HTR-8/SVneo (cell line): ENCODE results near the gene LACTB.

ENCODE experiments used
- DNase-seq: peaks from one replicate; pipeline ENCODE4 v3.0.0; 2011; ENCODE audit warnings: low spot score, mixed read lengths; ENCODE audit not compliant: insufficient read length
- FAIRE-seq: peaks from 2 replicates; lab custom pipeline; 2011; peaks lifted over from hg19 to GRCh38; lab: Jason Lieb, UNC

LACTB gene

DNA sequence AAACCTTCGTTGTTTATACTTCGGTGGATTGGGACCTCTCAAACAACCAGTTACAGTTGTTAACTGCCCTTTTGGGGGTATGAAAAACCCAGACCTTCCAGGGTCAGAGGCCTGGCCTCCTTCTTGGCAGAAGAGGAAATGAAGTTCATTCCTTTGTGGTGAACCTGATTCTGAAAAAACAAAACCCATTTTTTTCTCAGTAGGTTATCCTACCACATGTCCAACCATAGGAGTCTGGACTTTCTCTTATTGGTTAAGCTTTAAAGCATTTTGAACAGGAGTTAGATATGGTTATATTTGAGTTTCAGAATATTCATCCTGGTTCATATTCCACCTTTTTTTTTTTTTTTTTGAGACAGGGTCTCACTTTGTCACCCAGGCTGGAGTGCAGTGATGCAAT, 7.2 kb upstream of the LACTB start:
- FAIRE-seq (no peak), DNase-seq (no peak)

DNA sequence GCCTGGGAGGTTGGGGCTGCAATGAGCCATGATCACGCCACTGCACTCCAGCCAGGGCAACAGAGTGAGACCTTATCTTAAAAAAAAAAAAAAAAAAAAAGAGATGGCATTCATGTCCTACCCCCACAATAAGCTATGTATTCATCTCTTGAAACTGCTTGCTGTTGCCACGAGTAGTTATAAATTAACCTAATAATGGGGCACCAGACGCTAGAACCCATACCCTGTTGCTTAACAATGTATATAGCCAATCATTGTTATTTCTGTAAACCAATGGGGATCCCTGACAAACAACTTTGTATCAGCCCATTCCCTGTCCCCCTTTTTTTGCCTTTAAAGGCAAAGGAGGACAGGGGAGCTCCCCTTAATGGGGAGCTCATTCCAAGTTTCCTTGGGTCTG, 2.8 kb upstream of the LACTB start:
- DNase-seq (no peak), FAIRE-seq (no peak)

DNA sequence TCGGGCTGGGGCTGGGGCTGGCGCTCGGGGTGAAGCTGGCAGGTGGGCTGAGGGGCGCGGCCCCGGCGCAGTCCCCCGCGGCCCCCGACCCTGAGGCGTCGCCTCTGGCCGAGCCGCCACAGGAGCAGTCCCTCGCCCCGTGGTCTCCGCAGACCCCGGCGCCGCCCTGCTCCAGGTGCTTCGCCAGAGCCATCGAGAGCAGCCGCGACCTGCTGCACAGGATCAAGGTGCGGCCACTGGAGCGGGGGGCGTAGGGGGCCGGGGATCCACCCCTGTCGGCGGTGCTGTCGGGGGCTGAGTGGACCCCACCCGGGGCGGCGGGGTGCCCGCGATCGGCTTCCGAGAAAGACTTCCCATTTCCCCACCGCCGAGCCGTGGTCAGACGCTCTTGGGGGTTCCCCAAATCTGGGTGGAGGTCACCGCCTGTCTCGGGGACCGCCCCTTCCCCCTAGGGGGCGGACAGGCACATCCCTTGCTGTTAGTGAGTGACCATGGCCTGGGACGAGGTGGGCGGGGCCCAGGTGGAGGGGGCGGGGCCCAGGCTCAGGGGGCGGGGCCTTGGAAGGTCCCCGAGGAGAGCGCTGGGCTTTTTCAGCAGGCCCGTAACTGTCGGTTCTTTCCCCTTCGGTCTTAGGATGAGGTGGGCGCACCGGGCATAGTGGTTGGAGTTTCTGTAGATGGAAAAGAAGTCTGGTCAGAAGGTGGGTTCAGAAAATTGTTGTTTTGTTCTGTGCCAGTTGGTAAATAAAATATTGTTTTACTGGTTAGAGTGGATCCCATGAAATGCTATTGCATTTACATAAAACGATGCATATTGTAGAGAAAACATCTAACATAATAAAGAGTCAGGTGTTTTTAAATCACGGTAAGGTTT, 578 bp downstream of the LACTB start:
- peak; percentile 91 for DNase-seq
- FAIRE-seq = peak; percentile 51

DNA sequence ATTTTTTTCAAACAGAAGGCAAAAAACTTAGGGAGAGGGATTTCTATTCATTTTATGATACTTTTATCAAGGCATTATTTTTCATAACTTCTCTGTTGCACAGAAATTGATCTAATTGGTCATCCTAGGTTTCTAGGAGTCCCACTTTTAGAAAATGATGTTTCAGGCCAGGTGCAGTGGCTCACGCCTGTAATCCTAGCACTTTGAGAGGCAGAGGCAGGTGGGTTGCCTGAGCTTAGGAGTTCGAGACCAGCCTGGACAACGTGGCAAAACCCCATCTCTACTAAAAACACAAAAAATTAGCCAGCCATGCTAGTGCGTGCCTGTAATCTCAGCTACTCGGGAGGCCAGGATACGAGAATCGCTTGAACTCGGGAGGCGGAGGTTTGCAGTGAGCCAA, 2.8 kb downstream of the LACTB start:
- FAIRE-seq (no peak), DNase-seq (no peak)

DNA sequence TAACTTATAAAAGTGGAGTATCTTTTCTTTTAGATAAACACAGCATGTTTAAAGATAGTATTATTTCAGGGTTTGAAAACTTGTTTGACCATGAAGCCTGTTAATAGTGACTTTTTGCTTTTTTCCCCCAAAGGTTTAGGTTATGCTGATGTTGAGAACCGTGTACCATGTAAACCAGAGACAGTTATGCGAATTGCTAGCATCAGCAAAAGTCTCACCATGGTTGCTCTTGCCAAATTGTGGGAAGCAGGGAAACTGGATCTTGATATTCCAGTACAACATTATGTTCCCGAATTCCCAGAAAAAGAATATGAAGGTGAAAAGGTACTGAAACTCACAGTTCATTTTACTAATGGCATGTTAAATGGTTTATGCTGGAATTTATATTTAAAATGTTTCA, 5.1 kb downstream of the LACTB start:
- DNase-seq (no peak), FAIRE-seq (no peak)

DNA sequence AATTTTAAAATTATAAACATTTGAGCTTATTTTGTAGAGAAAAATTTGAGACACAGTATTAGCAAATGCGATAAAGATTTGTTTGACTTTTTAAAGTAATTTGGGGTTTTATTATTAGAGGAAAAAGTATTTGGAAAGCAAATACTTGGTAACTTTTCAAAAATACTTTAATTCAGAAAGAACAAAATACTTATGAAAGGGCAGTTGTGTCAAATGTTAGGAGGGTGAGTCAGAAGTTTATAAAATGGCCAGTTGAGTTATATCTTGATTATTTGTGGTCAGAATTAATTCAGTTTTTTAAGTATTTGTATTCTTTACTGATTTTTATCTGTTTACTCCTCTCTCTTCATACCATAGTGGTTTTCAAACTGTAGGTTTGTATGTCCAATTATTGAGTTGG, 12.1 kb downstream of the LACTB start:
- DNase-seq (no peak), FAIRE-seq (no peak)

DNA sequence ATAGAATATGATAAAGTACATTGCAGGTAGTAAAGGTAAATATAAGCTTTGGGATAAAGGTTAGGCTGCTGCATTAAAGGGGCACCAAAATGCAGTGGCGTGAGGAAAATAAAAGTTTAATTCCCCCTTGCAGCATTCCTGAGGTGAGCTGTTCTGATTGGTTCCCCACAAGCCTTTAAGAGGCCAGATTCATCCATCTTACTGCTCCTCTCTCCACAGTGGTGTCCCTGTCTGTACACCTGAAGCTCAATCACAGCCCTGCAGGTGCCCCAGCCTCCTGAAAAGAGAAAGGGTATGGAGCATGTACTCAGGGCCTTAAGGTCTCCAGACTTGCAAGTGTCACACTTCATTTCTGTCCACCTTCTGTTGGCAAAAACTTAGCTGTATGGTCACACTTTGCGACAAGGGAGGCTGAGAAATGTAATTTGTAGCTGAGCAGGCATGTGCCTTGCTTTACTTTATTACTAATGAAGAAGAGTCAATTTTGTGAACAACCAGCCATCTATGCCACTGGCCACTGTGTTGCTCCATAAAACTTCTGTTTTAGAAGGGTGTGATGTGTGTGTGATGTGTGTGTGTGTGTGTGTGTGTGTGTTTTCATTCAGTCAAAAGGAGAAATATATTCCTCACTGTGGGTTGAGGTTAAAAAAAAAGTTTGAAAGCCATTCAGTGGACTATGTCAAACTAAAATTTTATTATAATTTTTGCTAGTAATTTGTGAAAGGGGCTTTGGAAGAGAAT, 12.8 kb downstream of the LACTB start:
- no peak for DNase-seq
- FAIRE-seq = no peak

DNA sequence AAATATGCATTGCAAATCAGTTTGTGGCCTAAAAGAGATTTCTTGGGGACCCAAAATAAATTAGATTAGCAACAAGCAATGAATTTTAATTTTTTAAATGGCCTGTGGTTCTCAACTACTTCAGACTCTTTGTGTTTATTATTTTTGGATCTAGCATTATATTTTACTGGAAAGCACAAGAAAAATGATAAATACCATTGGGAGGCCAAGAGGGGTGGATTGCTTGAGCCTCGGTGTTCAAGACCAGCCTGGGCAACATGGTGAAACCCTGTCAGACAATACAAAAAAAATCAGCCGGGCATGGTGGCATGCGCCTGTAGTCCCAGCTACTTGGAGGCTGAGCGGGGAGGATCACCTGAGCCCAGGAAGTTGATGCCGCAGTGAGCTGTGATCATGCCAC, 13.6 kb downstream of the LACTB start:
- FAIRE-seq = no peak
- DNase-seq = no peak

DNA sequence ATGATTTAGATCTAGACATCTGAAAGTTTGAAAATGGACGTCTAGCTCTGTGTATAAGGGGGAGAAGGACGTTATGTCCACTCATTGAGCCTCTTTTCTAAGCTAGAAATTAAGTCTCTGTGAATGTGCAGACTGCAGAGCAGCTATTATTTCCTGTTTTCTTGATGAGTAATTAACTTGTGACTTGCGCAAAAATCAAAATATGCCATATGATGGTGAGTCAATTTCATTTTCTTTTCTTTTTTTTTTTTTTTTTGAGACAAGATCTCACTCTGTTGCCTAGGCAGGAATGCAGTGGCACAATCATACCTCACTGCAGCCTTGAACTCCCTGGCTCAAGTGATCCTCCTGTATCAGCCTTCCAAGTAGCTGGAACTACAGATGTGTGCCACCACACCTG, 14.1 kb downstream of the LACTB start:
- no peak for FAIRE-seq

DNA sequence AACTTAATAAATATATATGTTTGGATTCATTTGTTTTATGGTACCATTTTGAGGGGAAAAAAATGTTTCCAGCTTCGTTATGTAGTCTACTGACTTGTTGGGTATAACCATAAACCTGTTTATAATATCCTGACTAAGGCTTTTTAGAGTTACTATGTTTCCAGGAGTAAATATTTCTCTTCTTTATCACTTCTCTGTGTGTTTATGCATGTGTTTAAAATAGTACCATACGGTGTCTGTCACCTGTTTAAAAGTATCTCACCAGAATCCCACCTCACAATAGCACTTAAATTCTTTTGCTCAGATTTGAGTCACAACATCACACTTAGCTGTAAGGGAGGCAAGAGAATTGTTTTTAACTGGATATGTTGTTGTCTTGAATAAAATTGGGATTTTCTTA, 15.1 kb downstream of the LACTB start:
- DNase-seq (no peak), FAIRE-seq (no peak)

More for the DNA sequence above, 14.1 kb downstream of the LACTB start:
- DNase-seq = no peak

DNA sequence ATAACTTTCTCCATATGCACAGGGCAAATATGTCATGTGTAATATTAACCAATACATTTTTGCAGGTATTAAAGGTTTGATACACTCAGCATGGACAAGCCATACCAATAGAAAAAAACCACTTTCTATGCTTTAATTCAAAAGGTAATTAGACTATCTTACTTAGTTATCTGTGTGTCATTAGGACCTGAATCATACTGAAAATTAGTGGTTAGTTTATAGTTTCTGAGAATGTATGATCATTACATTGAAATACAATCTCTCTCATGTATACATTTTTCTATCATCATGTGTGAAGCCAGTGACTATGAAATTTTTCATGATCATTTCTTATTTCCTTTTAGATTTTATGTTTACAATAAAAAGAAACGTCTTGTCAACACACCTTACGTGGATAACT, 19.3 kb downstream of the LACTB start:
- FAIRE-seq (no peak), DNase-seq (no peak)

DNA sequence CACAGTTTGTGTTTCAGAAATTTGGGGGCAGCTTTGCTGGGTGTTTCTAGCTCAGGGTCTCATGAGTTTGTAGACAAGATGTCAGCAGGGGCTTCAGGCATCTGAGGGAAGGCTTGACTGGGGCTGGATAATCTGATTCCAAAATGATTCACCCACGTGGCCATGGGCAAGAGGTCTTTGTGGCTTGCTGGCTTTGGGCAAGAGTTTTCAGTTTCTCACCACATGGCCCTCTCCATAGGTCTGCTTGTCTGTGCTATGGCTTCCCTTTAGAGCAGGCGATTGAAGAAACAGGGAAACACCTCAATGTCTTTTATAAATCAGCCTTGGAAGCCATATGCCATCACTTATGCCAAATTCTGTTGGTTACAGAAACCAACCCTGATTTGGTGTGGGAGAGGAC, 23.8 kb downstream of the LACTB start:
- DNase-seq = no peak
- no peak for FAIRE-seq

DNA sequence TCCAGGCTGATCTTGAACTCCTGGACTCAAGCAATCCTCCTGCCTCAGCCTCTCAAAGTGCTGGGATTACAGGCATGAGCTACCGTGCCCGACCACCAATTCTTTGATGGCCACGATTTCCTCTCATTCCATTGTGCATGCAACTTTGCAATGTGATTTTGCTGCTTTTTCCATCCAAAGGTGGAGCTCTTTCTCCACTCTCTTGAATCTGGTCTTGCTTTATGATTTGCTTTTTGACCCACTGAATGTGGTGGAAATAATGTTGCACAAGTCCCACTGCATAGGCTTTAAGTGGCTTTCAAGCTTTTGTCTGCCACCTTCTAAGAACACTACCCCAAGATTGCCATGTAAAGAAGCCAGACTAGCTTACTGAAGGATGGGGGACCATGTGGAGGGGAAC, 25.0 kb downstream of the LACTB start:
- FAIRE-seq = no peak

DNA sequence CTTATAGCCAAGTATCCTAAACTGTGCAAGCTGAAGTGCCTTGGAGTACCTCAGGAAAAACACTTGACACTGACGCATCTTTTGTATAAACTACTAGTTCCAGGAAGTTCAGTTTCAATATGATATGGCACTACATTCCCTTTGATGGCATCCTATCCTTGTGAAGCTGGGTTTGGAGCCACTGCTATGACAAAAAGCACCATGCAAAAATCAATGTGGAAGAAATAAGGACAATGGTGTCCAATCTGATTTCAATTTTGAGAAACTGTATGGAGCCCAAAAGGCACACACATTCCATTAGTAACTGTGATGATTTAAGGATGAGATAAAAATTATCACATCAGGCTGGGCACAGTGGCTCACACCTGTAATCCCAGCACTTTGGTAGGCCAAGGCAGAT, 30.0 kb downstream of the LACTB start:
- DNase-seq (no peak), FAIRE-seq (no peak)

More for the DNA sequence above, 25.0 kb downstream of the LACTB start:
- DNase-seq = no peak

DNA sequence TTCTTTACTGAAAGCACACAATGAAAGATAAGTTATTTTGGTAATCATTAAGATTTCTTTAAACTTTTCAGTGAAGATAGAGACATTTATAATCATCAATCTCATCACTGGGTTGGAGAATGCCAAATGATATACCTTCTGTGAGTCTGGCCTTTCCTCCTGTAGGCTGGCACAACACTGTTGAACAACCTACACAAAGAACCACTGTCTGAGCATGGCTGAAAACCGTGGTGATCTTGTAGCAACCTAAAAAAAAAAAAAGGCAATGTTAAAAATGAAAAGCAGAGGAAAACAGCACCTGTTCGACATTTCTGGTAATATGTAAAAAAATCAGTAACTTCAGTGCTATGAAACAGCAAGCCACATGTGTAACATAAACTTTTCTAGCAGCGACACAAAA, 33.8 kb downstream of the LACTB start:
- FAIRE-seq (no peak), DNase-seq (no peak)

DNA sequence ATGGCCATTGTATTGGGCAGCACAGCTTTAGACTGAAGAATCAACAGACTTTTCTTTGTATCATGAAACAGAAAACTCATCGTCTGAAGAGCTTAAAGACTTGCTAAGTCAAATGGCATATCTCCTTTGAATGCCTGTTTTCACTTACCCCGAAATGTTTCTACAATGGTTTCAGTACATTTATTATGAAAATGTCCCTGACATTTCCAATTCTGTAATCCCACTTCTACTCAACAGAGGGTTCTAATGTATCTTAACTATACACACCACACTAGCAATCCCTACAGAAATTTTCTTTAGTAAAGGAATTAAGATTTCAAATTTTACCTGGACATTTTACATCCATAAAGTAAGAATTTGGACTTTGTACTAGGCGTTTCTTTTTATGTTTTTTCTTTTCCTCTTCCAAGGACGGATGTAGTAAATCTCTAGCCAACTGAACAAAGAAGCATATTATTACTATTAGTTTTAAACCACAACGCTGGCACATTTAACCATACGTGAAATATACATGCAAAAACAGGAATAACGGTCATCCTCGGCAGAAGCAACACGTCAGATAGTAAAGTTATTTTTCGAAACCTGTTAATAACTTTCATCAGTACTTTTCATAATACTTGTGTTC, 34.5 kb downstream of the LACTB start:
- FAIRE-seq = no peak

DNA sequence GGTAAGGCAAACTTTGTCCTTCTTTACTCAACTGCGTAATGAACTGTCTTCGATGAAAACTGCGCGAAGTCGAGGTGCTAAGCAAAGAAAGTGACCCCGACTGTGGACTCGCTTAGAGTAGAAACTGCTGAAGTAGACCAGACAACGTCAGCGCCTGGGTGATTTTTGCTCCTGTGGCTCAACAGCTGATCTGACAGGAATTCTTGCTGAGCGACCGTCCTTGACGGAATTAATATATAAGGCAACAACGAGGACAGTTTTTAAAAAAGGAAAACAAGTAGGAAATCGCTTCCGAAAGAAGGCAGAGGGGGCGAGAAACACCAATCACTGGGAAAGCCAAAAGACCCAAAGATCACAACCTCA, 35.1 kb downstream of the LACTB start:
- DNase-seq = no peak
- FAIRE-seq = no peak

More for the DNA sequence above, 34.5 kb downstream of the LACTB start:
- no peak for DNase-seq

DNA sequence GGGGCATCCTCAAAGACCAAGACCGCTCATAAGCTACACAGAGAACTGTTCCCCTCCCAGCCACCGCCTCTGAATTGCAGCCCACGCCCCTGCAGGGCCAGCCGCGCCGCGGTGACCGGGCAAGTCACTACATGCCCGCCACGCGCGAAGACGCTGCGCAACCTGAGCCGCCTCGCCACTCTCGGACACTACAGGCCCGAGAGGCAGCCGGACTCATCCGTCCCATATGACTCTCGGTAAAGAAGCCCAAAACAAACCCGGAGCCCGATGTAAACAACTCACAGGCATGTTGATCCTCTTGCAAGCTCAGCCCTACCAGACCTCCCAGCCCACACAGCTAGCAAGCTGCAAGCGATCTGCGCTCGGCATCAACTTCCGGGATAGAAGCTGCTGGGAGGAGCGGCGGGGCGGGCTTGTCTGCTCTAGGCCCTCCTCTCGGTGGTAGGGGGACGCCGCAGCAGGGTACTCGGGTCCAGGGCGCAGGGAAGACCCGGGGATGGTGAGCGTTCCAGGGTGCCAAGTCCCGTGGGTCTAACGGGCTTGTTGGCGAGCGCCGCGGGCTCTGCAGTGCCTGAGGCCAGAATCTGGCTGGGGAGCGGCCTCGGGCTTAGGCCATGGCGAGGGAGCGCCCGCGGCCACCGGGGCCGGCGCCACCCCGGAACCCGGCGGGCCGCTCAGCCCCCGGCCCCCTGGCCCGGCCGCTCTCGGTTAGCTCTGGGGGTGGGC, 35.6 kb downstream of the LACTB start, which contains the start of gene RPS27L:
Gene RPS27L (minus strand): TSS at position 360 of the 726 bp plus-strand sequence. CDS start 72 bp downstream, at position 288.
- FAIRE-seq (peak; percentile 77), DNase-seq (peak; percentile 87)

DNA sequence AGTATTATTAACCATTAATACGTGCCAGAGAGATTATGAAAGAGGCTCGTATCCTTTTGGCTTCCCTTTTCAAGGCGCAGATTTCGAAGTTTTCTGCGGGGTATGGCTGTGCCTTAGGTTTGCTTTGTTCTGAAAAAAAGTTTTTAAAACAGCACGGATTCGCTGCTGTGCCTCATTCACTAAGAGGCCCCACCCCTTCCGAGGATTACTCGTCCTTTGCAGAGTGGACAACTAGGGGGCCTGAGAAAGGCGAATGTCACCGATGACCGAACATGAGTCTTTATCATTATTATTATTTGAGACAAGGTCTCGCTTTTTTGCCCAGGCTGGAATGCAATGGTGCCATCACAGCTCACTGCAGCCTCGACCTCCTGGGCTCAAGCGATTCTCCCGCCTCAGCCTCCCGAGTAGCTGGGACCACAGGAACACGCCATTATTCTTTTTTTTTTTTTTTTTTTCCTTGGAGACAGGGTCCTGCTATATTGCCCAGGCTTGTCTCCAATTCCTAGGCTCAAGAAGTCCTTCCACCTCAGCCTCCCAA, 36.3 kb downstream of the LACTB start:
- DNase-seq (peak; percentile 57), FAIRE-seq (no peak)

DNA sequence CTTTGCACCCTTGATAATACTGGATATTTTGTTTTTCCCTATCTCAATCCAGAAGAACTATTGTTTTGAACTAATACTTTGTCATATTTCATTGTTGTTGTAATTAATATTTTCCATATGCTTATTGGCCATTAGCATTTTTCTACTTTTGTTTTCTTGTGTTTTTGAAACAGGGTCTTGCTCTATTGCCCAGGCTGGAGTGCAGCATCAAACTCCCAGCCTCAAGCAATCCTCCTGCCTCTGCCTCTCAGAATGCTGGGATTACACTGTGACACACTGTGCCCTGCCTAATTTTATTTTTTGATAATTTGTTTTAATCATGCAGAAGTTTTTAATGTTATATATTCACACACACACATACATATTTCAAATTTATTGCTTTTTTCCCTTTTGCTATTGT, 39.0 kb downstream of the LACTB start:
- DNase-seq (no peak), FAIRE-seq (no peak)
